Aorta (tissue), 5 donors: ENCODE data around the gene NCOA3. TPM values are rescaled to one million over a fixed set of nuclear protein-coding genes. Genes with fewer than 3 reads are reported as not detected.
A peak's percentile ranks its signal among the peaks of the same experiment; 100 is the strongest.
"Not testable (repeated sequence)": the region's sequence is repeated elsewhere in the genome, so short reads cannot be mapped to it uniquely, and the experiment has no call there.

Experiments used
- ATAC-seq: fragments of 200-7000 bp; cut with Tn5 transposase; one replicate; pipeline ENCODE4 v1.9.1; 2022; ENCODE audit warnings: moderate library complexity; ENCODE audit not compliant: low FRiP score
- DNase-seq, 2 donors: peaks; one replicate each; pipeline ENCODE4 v3.0.0-alpha.2; 2020
- H3K27ac ChIP-seq, 2 donors: one replicate each; pipeline ENCODE4 v1.5.1; 2013; ENCODE audit warnings: low read length in 2 of 2, mild to moderate bottlenecking in 2 of 2, moderate library complexity in 2 of 2, control low read depth in 1 of 2, inconsistent platforms in 1 of 2, low read depth in 1 of 2
- H3K27me3 ChIP-seq, 2 donors: one replicate each; pipeline ENCODE4 v1.6.1; 2013; ENCODE audit warnings: control low read depth in 1 of 2, low read length in 1 of 2, mild to moderate bottlenecking in 1 of 2, moderate library complexity in 1 of 2; ENCODE audit not compliant: insufficient read depth in 2 of 2, control insufficient read depth in 1 of 2
- H3K36me3 ChIP-seq, 2 donors: one replicate each; pipeline ENCODE4 v1.6.1; 2013; ENCODE audit warnings: control low read depth in 1 of 2, low read length in 1 of 2, mild to moderate bottlenecking in 1 of 2; ENCODE audit not compliant: insufficient read depth in 2 of 2, control insufficient read depth in 1 of 2
- H3K4me1 ChIP-seq, 2 donors: one replicate each; pipeline ENCODE4 v1.6.1; 2013; ENCODE audit warnings: low read length in 2 of 2, control low read depth in 1 of 2, mild to moderate bottlenecking in 1 of 2, moderate library complexity in 1 of 2; ENCODE audit not compliant: insufficient read depth in 2 of 2, control insufficient read depth in 1 of 2
- H3K4me3 ChIP-seq, 2 donors: one replicate each; pipeline ENCODE4 v1.5.1; 2013; ENCODE audit warnings: low read length in 2 of 2, control low read depth in 1 of 2, mild to moderate bottlenecking in 1 of 2
- H3K9me3 ChIP-seq: one replicate; pipeline ENCODE4 v1.6.1; 2013; ENCODE audit warnings: mild to moderate bottlenecking, low read length; ENCODE audit not compliant: control insufficient read depth
- WGBS, 2 donors: extraction: QIAGEN DNeasy Blood & Tissue Kit; methylation state at CpG; one replicate each; pipeline ENCODE4 v1.1.7; 2013; 5-methylcytosine and 5-hydroxymethylcytosine counted together
- intact Hi-C, 2 donors: fragments of 100-400 bp; cut with DNase I; formaldehyde crosslinking; loops; one replicate each; pipeline versions ENCODE4 v1.14.2 to v1.15.0; 2022
- polyA plus RNA-seq, 2 donors: library from polyadenylated mRNA; stranded (reverse); fragments of 200-250 nt; gene quantifications; one replicate each; pipeline ENCODE4 v1.2.3, GENCODE V29; 2013
- total RNA-seq, 2 donors: library from RNA; stranded (reverse); fragmentation: NEBNext Ultra II Directional; extraction: Animal tissue kit (Norgen Biotek cat#: 25700); gene quantifications; one replicate each; pipeline ENCODE4 v1.2.1, GENCODE V29; 2021
- donor health status: healthy with polysubstance abuse.
- donor health status: Bipolar disorder and iron deficiency.
- donor health status: DM: no; HTN: no; CAD: no.
- donor health status: DM: no; HTN: no; CAD: no.
- donor health status: DM: yes; HTN: yes; CAD: no.

The NCOA3 gene
- total and polyA plus RNA-seq, 4 donors: 4.8 to 53.7 (median 27.7) TPM

DNA sequence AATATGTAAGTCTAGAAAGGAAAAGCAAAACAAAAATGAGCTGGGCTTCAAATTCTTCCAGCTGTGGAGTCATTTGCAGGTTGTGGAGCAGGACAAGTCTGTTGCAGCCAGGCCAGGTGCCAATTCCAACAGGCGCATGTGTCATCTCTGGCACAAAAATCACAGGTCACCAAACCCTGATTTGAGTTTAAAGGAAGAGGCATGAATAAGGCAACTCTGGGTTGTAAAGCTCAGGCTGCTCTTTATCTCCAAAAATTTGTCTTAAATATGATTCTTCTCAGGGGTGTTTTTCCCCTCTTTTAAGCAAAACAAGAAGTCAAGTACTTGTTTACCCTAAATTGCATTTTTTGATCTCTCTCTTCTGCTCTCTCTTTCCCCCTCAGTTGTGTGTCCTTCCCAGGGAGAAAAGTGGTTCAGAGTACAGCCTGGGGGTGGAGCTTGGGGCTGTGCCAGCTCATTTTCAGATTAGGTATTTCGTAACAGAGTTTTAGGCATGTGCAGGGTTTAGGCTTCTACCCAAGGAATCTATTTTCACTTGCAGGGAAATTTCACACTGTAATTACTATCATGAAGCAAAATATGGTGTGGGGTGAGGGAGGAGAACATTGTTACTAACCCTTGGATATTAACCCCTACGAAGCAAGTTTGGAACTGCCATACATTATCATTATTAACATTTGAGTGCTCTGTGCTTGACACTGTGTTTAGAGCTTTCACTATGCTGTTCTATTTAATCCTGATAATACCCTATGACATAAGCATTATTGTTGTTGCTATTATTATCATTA, 8.3 kb upstream of the NCOA3 start:
- DNase-seq (peak; percentile 89 to 94), ATAC-seq (peak; percentile 92)
- no peaks in the 10 kb centered on the region for H3K9me3 ChIP-seq
- peaks cover 0 to 2% of the 10 kb centered on the region in 2 donors for H3K4me1 ChIP-seq
- peak overlapping the region in 1 of 2 donors; percentile 46 for H3K27ac ChIP-seq
- H3K4me3 ChIP-seq: no peak overlapping the region
- no peaks in the 10 kb centered on the region for H3K36me3 ChIP-seq
- intact Hi-C loops: no loop called here
- 0 to 2% methylated on average over 3 of the region's 3 CpGs for WGBS, 2 donors
- no peaks in the 10 kb centered on the region for H3K27me3 ChIP-seq

DNA sequence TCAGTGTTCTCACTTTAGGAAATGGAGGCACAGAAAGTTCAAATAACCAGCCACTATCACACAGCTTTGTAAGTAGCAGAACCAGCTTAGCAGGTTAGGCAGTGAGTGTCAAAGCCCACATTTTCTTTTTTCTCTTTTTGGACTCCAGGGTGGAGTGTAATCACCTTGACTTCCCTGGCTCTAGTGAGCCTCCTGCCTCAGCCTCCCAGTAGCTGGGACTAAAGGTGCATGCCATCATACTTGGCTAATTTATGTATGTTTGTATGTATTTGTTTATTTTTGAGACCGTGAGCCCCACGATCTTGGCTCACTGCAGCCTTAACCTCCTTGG, 7.8 kb upstream of the NCOA3 start:
- peak overlapping the region in 1 of 2 donors; percentile 56 for H3K27ac ChIP-seq
- ATAC-seq (peak; percentile 42), DNase-seq (no peak)
- H3K27me3 ChIP-seq: no peaks in the 10 kb centered on the region
- intact Hi-C loops: no loop called here
- H3K4me3 ChIP-seq: no peak overlapping the region
- H3K36me3 ChIP-seq: no peaks in the 10 kb centered on the region
- peaks cover 0 to 2% of the 10 kb centered on the region in 2 donors for H3K4me1 ChIP-seq
- WGBS, 2 donors: 19 to 25% methylated on average over 2 of the region's 2 CpGs
- H3K9me3 ChIP-seq: no peaks in the 10 kb centered on the region

DNA sequence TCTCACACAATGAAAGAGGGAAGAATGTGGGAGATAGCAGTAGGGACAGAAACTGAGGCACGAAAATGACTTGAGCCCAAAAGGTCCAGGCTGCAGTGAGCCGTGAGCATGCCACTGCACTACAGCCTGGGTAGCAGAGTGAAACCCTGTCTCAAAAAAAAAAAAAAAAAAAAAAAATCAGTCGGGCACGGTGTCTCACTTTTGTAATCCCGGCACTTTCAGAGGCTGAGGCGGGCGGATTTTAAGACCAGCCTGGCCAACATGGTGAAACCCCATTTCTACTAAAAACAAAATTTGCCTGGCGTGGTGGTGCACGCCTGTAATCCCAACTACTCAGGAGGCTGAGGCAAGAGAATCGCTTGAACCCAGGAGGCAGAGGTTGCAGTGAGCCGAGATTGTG, 7.1 kb upstream of the NCOA3 start:
- DNase-seq, H3K9me3 ChIP-seq, H3K4me1 ChIP-seq, H3K36me3 ChIP-seq, H3K27ac ChIP-seq, ATAC-seq, intact Hi-C loops, H3K27me3 ChIP-seq, H3K4me3 ChIP-seq: not testable (repeated sequence)
- 79 to 85% methylated on average over 9 to 11 of the region's 11 CpGs for WGBS, 2 donors

DNA sequence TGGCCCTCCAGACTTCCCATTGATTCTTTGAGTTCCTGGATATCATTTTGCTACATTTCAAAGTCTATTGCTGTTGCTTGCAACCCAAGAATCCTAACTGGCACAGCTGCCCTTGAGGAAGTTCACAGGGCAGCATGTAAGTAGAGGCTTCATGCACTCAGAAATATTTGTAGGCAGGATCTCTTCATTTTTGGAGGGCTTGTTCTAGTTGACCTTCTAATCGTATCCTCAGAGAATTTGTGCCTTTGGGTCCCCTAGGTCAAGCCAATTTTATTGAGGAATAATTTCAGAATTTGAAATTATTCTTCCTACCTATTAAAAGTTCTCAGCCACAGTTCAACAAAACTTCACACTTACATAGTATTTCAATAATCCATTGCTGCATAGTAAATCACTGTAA, 5.6 kb upstream of the NCOA3 start:
- no peak for ATAC-seq
- H3K4me1 ChIP-seq: peaks cover 0 to 2% of the 10 kb centered on the region in 2 donors
- 96 to 97% methylated on average over 1 of the region's 1 CpG for WGBS, 2 donors
- intact Hi-C loops: no loop called here
- DNase-seq: no peak
- H3K36me3 ChIP-seq: no peaks in the 10 kb centered on the region
- no peak overlapping the region for H3K4me3 ChIP-seq
- H3K27me3 ChIP-seq: no peaks in the 10 kb centered on the region
- no peak overlapping the region for H3K27ac ChIP-seq
- no peaks in the 10 kb centered on the region for H3K9me3 ChIP-seq

DNA sequence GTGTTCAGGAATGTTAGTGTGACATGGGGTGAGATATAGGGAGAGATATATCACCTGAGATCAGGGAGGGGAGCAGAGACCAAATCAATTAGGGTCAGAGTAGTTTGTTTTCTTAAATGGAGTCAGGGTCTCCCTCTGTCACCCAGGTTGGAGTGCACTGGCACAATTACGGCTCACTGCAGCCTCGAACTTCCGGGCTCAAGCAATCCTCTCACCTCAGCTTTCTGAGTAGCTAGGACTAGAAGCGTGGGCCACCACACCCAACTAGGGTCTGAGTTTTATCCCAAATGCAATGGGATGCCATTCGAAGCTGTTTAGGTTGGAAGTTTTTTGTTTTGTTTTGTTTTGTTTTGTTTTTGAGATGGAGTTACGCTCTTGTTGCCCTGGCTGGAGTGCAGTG, 3.1 kb upstream of the NCOA3 start:
- Histone ChIP-seq H3K27me3 (no peaks in the 10 kb centered on the region), H3K9me3 (no peaks in the 10 kb centered on the region), H3K4me1 (no peaks in the 10 kb centered on the region), H3K36me3 (no peaks in the 10 kb centered on the region), H3K27ac (no peak overlapping the region), H3K4me3 (no peak overlapping the region)
- ATAC-seq (no peak), DNase-seq (peak in 1 of 2 donors; percentile 20)
- intact Hi-C loops: no loop called here
- 93 to 95% methylated on average over 6 of the region's 6 CpGs for WGBS, 2 donors

DNA sequence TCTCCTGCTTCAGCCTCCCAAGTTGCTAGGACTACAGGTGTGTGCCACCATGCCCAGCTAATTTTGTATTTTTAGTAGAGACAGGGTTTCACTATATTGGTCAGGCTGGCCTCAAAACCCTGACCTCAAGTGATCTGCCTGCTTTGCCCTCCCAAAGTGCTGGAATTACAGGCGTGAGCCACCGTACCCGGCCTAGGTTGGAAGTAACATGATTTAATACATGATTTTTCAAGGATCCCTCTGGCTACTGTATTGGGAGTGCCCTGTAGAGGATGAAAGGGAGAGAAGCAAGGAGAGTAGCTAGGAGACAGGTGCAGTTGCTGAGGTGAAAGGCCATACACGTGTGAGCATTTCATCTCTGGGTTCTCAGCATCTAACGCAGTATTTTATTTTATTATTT, 2.6 kb upstream of the NCOA3 start:
- Histone ChIP-seq H3K27ac (no peak overlapping the region), H3K36me3 (no peaks in the 10 kb centered on the region), H3K27me3 (no peaks in the 10 kb centered on the region), H3K4me3 (no peak overlapping the region), H3K9me3 (no peaks in the 10 kb centered on the region), H3K4me1 (no peaks in the 10 kb centered on the region)
- ATAC-seq (no peak), DNase-seq (peak in 1 of 2 donors; percentile 10)
- intact Hi-C loops: no loop called here
- WGBS, 2 donors: 96 to 100% methylated on average over 5 of the region's 5 CpGs

DNA sequence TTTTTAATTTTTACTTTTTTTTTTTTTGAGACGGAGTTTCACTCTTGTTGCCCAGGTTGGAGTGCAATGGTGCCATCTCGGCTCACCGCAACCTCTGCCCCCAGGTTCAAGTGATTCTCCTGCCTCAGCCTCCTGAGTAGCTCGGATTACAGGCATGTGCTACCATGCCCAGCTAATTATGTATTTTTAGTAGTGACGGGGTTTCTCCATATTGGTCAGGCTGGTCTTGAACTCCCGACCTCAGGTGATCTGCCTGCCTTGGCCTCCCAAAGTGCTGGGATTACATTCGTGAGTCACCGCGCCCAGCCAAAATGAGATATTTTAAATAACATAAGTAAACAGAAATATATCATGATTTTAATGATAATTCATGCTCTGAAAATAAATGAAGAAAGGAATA, 1.6 kb upstream of the NCOA3 start:
- not testable (repeated sequence) for H3K4me1 ChIP-seq, H3K27ac ChIP-seq, H3K4me3 ChIP-seq, ATAC-seq, H3K9me3 ChIP-seq, H3K36me3 ChIP-seq, H3K27me3 ChIP-seq
- 96 to 97% methylated on average over 9 of the region's 9 CpGs for WGBS, 2 donors
- intact Hi-C loops: loop anchor here (5.0 to 10.0 kb wide), 5 partner anchors 33 to 118 kb away; no protein-coding TSS in a partner anchor
- peak in 1 of 2 donors; percentile 37 for DNase-seq

DNA sequence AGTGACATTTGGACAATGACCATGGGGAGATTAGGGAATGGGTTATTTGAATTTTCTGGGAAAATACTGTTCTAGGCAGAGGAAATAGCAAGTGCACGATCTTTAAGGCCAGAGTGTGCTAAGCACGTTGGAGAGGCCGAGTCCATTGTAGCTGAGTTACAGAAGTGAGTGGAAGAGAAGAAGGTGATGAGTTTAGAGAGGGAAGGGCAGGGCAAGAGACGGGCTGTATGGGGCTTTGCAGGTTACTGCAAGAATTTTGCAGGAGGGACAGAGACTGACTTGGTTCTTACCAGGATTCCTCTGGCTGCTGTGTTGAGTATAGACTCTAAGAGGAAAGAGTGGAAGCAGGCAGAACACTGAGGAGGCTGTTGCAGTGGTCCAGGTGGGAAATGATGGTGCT, 1.1 kb upstream of the NCOA3 start:
- Histone ChIP-seq H3K36me3 (no peaks in the 10 kb centered on the region), H3K27ac (peak overlapping the region in 1 of 2 donors; percentile 74), H3K27me3 (no peaks in the 10 kb centered on the region), H3K4me1 (no peaks in the 10 kb centered on the region), H3K4me3 (no peak overlapping the region), H3K9me3 (no peaks in the 10 kb centered on the region)
- whole genome bisulfite sequencing, 2 donors: 26 to 30% methylated on average over 4 of the region's 4 CpGs
- no peak for ATAC-seq
- intact Hi-C loops: loop anchor here (5.0 to 10.0 kb wide), 5 partner anchors 33 to 118 kb away; no protein-coding TSS in a partner anchor
- DNase-seq: no peak

DNA sequence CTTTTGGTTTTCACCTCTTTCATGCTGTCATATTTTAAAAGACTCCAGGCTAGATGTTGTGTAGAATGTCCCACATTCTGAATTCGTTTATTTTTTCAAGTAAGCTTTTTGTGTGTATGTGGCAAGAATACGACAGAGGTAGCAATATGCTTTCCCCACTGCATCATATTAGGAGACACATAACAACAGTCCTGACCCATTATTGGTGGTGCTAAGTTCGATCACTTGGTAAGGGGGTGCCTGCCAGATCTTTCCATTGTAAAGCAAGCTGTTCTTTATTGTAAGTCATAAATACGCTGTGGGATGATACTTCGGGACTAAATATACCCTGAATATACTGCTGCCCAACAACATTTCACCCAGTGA, 588 bp upstream of the NCOA3 start:
- ATAC-seq (no peak), DNase-seq (no peak)
- Histone ChIP-seq H3K27me3 (no peaks in the 10 kb centered on the region), H3K27ac (peak overlapping the region; percentile 32 to 88), H3K4me1 (no peaks in the 10 kb centered on the region), H3K36me3 (no peaks in the 10 kb centered on the region), H3K4me3 (no peak overlapping the region), H3K9me3 (no peaks in the 10 kb centered on the region)
- intact Hi-C loops: loop anchor here (5.0 to 10.0 kb wide), 5 partner anchors 34 to 119 kb away; no protein-coding TSS in a partner anchor
- 15 to 16% methylated on average over 5 of the region's 5 CpGs for WGBS, 2 donors
